Heart left ventricle (tissue), 16 donors: ENCODE data around the gene DGKG. TPM values are rescaled to one million over a fixed set of nuclear protein-coding genes. Genes with fewer than 3 reads are reported as not detected.

Experiments used
- ATAC-seq, 4 donors: fragments of 200-7000 bp; cut with Tn5 transposase; one replicate each; pipeline ENCODE4 v1.9.1; 2020 to 2022; ENCODE audit warnings: moderate library complexity in 4 of 4, mild to moderate bottlenecking in 3 of 4, moderate number of reproducible peaks in 1 of 4
- DNase-seq, 5 donors: peaks; one replicate each; pipeline ENCODE4 v3.0.0-alpha.2; 2020
- H3K27ac ChIP-seq, 12 donors: fragments of 200-600 bp; sonication (generic) in 4 of 12; one replicate each; pipeline versions ENCODE4 v1.5.0 to v1.8.0; 2016 to 2022; ENCODE audit warnings: mild to moderate bottlenecking in 2 of 12
- H3K27me3 ChIP-seq, 9 donors: fragments of 200-600 bp; sonication (generic) in 2 of 9; one replicate each; pipeline versions ENCODE4 v1.5.1 to v1.8.0; 2016 to 2022; ENCODE audit warnings: mild to moderate bottlenecking in 3 of 9
- H3K36me3 ChIP-seq, 9 donors: fragments of 200-600 bp; sonication (generic) in 2 of 9; one replicate each; pipeline versions ENCODE4 v1.5.0 to v1.8.0; 2018 to 2022; ENCODE audit warnings: mild to moderate bottlenecking in 2 of 9
- H3K4me1 ChIP-seq, 12 donors: fragments of 200-600 bp; sonication (generic) in 4 of 12; one replicate each; pipeline versions ENCODE4 v1.5.0 to v1.8.0; 2016 to 2022; ENCODE audit warnings: mild to moderate bottlenecking in 3 of 12
- H3K4me3 ChIP-seq, 12 donors: fragments of 200-600 bp; sonication (generic) in 4 of 12; one replicate each; pipeline versions ENCODE4 v1.5.0 to v1.8.0; 2017 to 2022; ENCODE audit warnings: mild to moderate bottlenecking in 9 of 12, moderate library complexity in 4 of 12
- H3K9me3 ChIP-seq, 12 donors: fragments of 200-600 bp; sonication (generic) in 4 of 12; one replicate each; pipeline versions ENCODE4 v1.5.0 to v1.8.0; 2016 to 2022; ENCODE audit warnings: mild to moderate bottlenecking in 1 of 12
- POLR2A ChIP-seq, 2 donors: fragments of 450-650 bp; IDR thresholded peaks; one replicate each; pipeline ENCODE4 v1.6.1; 2017; ENCODE audit warnings: antibody characterized with exemption in 2 of 2, mild to moderate bottlenecking in 2 of 2, moderate library complexity in 2 of 2
- WGBS, 4 donors: extraction: QIAGEN DNeasy Blood & Tissue Kit in 2 of 4; methylation state at CpG; one replicate each; pipeline versions ENCODE4 v1.1.5 to v1.1.7; 2013 to 2018; 5-methylcytosine and 5-hydroxymethylcytosine counted together
- intact Hi-C, 10 donors: fragments of 100-400 bp; cut with DNase I; formaldehyde crosslinking; loops; one replicate each; pipeline versions ENCODE4 v1.11.1 to v1.14.2; 2022
- polyA plus RNA-seq, 2 donors: library from polyadenylated mRNA; stranded (reverse); fragments of 200-250 nt; gene quantifications; one replicate each; pipeline ENCODE4 v1.2.3, GENCODE V29; 2013
- total RNA-seq, 9 donors: library from RNA; depleted of rRNA in 2 of 9; stranded (reverse); fragments of >200 nt in 2 of 9; fragmentation: NEBNext Ultra II Directional in 3 of 9; extraction: Animal tissue kit (Norgen Biotek cat#: 25700) in 3 of 9; gene quantifications; one replicate each; pipeline versions ENCODE4 v1.1.0 to v1.2.4, GENCODE V29; 2016 to 2023
- TF ChIP-seq, protein P1 (sequence below), 12 donors: fragments of 200-600 bp; sonication (generic) in 4 of 12; IDR thresholded peaks; one replicate each; pipeline versions ENCODE4 v1.5.0 to v1.8.0; 2018 to 2022; ENCODE audit warnings: antibody characterized with exemption in 12 of 12, mild to moderate bottlenecking in 5 of 12
- donor health status: ischemic (EF 13 %, LVEDD 7.1; RV severe dilation, severe dysfunction).
- donor health status: healthy with polysubstance abuse.
- donor health status: DM: no; HTN: yes; CAD: no.
- donor health status: DM: no; HTN: no; CAD: no.
- donor health status: ischemic (EF 25% LVEDD 6.9; RV normal size, moderate dysfunction).
- donor health status: ischemic (EF 25% LVEDD 5.7; RV mildly dilated, moderate dysfunction).
- donor health status: healthy.
- donor health status: DM: yes; HTN: yes; CAD: no.
- donor health status: ischemic (EF 35%, LVEDD 5.7; RV mildly dilated, moderate dysfunction).
- donor health status: nonischemic (EF 11% LVEDD 7.7; RV severe dilation, severe dysfunction).
- donor health status: DM: yes; HTN: yes; CAD: no.
- donor health status: PGD.
- donor health status: ischemic (EF 29% LVEDD 5.4; RV normal size, mild dysfunction).
- donor health status: nonischemic (EF 23%, LVEDD 6.1; RV moderate dilation, normal function).

DGKG gene
- total and polyA plus RNA-seq, 11 donors: 9.0 to 59.3 (median 32.0) TPM

DNA sequence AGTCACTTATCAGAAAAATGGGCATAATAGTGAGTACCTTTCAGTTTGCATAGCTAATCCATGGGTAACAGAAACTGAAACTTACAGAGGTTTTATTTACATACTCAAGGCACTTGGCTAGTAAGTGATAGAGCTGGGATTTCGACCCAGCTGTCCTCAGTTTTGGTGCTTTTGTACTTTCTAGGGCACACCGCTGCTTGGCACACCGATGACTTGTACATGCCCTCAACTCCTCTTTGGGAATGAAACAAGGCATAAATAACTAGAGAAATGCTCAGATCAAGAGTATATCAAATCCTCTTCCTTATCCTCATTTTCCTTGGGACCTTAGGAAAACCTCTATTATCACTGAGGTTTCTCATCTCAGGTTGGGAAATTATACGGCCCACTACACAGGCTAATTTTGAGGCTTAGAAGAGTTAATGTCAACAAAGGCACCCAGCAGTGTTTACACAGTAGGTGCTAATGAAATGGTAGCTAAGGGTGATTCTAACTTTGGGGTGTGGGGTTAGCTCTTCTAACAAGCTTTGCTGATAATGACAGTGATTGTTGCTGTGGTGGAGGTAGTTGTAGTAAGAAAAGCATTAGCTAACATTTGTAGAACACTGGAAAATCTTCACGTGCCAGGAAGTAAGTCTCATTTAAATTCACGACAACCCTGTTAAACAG lies 20.3 kb upstream of the DGKG start:
- H3K4me3 ChIP-seq: no peak overlapping the region
- TF ChIP-seq, protein P1, sequence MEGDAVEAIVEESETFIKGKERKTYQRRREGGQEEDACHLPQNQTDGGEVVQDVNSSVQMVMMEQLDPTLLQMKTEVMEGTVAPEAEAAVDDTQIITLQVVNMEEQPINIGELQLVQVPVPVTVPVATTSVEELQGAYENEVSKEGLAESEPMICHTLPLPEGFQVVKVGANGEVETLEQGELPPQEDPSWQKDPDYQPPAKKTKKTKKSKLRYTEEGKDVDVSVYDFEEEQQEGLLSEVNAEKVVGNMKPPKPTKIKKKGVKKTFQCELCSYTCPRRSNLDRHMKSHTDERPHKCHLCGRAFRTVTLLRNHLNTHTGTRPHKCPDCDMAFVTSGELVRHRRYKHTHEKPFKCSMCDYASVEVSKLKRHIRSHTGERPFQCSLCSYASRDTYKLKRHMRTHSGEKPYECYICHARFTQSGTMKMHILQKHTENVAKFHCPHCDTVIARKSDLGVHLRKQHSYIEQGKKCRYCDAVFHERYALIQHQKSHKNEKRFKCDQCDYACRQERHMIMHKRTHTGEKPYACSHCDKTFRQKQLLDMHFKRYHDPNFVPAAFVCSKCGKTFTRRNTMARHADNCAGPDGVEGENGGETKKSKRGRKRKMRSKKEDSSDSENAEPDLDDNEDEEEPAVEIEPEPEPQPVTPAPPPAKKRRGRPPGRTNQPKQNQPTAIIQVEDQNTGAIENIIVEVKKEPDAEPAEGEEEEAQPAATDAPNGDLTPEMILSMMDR (IDR thresholded peaks at IDR 0.05): no peak
- no peak for TF ChIP-seq POLR2A (IDR thresholded peaks at IDR 0.05)
- H3K4me1 ChIP-seq: peaks cover 0 to 36% (median 16%) of the 10 kb centered on the region in 12 donors
- intact Hi-C loops: loop anchor here in 1 of 10 donors (2.0 kb wide), 1 partner anchor 16 kb away; no protein-coding TSS in a partner anchor
- no peaks in the 10 kb centered on the region for H3K9me3 ChIP-seq
- 61 to 72% (median 68%) methylated on average over 6 of the region's 6 CpGs for WGBS, 4 donors
- peak overlapping the region; percentile 76 to 98 (median 91) for H3K27ac ChIP-seq
- H3K27me3 ChIP-seq: no peaks in the 10 kb centered on the region
- no peak for ATAC-seq
- H3K36me3 ChIP-seq: no peaks in the 10 kb centered on the region
- DNase-seq: no peak

DNA sequence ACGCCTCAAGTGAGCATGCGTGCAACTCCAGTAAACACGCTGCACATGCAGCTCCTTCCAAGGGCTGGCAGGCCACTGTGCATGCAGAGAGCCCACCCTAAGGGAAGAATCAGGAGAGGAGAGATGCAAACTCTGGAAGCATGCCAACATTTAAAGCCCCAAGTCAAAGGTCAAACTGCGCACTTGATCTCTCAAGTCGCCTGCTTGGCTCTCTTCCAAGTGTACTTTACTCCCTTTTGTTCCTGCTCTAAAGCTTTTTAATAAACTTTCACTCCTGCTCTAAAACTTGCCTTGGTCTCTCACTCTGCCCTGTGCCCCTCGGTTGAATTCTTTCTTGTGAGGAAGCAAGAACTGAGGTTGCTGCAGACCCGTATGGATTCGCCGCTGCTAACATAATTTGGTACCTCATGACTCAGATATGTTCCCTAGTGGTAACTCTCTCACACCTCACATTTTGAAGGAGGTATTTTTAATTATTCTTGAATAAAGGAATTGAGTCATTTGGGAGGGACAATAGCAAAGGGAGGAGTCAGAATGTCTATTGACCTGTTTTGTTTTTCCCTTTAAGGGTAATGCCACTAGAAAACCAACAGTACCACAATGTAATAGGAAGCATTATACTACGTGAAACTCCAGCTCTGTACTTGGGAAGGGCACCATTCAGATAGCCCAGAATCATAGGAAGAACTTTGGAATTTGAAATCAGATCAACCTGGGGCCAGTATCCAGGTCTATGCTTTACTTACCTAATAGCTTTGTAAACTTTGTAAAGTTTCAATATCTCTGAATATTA lies 19.6 kb upstream of the DGKG start:
- ATAC-seq (no peak), DNase-seq (no peak)
- 69 to 77% (median 72%) methylated on average over 10 of the region's 10 CpGs for WGBS, 4 donors
- intact Hi-C loops: loop anchor here in 1 of 10 donors (2.0 kb wide), 1 partner anchor 15 kb away; no protein-coding TSS in a partner anchor
- TF ChIP-seq, protein P1 (IDR thresholded peaks at IDR 0.05): no peak
- no peak for TF ChIP-seq POLR2A (IDR thresholded peaks at IDR 0.05)
- Histone ChIP-seq H3K9me3 (no peaks in the 10 kb centered on the region), H3K36me3 (no peaks in the 10 kb centered on the region), H3K27me3 (no peaks in the 10 kb centered on the region), H3K27ac (peak overlapping the region in 9 of 12 donors; percentile 78 to 98 (median 92)), H3K4me1 (peaks cover 0 to 36% (median 16%) of the 10 kb centered on the region in 12 donors), H3K4me3 (no peak overlapping the region)

DNA sequence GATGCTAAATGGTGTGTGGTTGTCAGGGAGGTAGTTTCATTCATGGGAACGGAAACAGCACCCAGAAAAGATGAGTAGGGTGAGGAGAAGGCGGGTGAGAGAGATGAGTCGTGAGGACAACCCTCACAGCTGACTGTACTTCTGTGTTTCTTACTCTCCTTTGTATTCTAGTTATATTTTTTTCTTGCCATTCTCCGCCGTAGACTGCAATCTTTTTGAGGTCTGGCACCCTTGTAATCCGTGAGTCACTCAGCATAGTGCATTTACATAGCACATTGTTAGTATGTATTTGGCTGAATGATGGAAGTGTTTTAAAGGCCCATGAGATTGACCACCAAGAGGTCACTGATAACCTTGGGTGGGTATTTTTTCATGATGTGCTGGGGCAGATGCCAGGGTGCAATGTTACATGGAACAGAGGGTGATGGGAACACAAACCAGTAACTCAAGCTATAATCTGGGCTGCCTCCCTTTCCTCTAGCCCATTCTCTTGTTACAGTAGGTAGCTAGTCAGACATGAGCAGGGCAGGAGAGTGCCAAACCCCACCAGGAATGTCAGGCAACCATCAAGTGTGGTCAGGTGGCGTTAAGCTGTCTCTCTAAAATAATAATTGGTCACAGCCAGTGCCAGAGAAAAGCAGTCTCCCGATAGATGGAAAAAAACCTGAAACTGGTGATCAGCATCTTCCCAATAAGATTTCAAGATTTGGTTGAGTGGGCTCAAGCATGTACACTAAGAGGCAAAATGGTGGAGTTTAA lies 18.8 kb upstream of the DGKG start:
- peaks cover 0 to 36% (median 16%) of the 10 kb centered on the region in 12 donors for H3K4me1 ChIP-seq
- H3K27ac ChIP-seq: peak overlapping the region in 7 of 12 donors; percentile 57 to 98 (median 92)
- H3K27me3 ChIP-seq: no peaks in the 10 kb centered on the region
- ATAC-seq (peak; percentile 36 to 83 (median 54)), DNase-seq (peak in 2 of 5 donors; percentile 35 to 63)
- intact Hi-C loops: no loop called here
- 51 to 68% (median 64%) methylated on average over 8 of the region's 8 CpGs for WGBS, 4 donors
- no peaks in the 10 kb centered on the region for H3K9me3 ChIP-seq
- H3K4me3 ChIP-seq: no peak overlapping the region
- H3K36me3 ChIP-seq: no peaks in the 10 kb centered on the region
- TF ChIP-seq POLR2A (IDR thresholded peaks at IDR 0.05): no peak
- TF ChIP-seq, protein P1 (IDR thresholded peaks at IDR 0.05): no peak
